Heart right ventricle (tissue), 16 donors: Measurements from ENCODE around the gene MUC4. TPM values are rescaled to one million over a fixed set of nuclear protein-coding genes. Genes with fewer than 3 reads are reported as not detected.
"Not testable (repeated sequence)": the region's sequence is repeated elsewhere in the genome, so short reads cannot be mapped to it uniquely, and the experiment has no call there.

Source experiments
- ATAC-seq, 8 donors: fragments of 200-7000 bp; cut with Tn5 transposase; one replicate each; pipeline ENCODE4 v1.9.1; 2020; ENCODE audit warnings: mild to moderate bottlenecking in 8 of 8, moderate library complexity in 8 of 8, moderate number of reproducible peaks in 1 of 8
- DNase-seq, 2 donors: peaks; one replicate each; pipeline ENCODE4 v3.0.0-alpha.2; 2020
- H3K27ac ChIP-seq, 10 donors: fragments of 200-600 bp; sonication (generic) in 2 of 10; one replicate each; pipeline versions ENCODE4 v1.5.0 to v1.8.0; 2020 to 2022; ENCODE audit warnings: mild to moderate bottlenecking in 3 of 10
- H3K27me3 ChIP-seq, 7 donors: fragments of 200-600 bp; one replicate each; pipeline ENCODE4 v1.8.0; 2021 to 2022; ENCODE audit warnings: mild to moderate bottlenecking in 2 of 7
- H3K36me3 ChIP-seq, 9 donors: fragments of 200-600 bp; sonication (generic) in 1 of 9; one replicate each; pipeline versions ENCODE4 v1.5.0 to v1.8.0; 2020 to 2022; ENCODE audit warnings: mild to moderate bottlenecking in 2 of 9
- H3K4me1 ChIP-seq, 9 donors: fragments of 200-600 bp; sonication (generic) in 1 of 9; one replicate each; pipeline versions ENCODE4 v1.5.0 to v1.8.0; 2020 to 2022; ENCODE audit warnings: mild to moderate bottlenecking in 4 of 9
- H3K4me3 ChIP-seq, 10 donors: fragments of 200-600 bp; sonication (generic) in 2 of 10; one replicate each; pipeline versions ENCODE4 v1.5.0 to v1.8.0; 2020 to 2022; ENCODE audit warnings: mild to moderate bottlenecking in 7 of 10, moderate library complexity in 2 of 10
- H3K9me3 ChIP-seq, 11 donors: fragments of 200-600 bp in 10 of 11; sonication (generic) in 2 of 11; one replicate each; pipeline versions ENCODE4 v1.5.0 to v1.8.0; 2013 to 2022; ENCODE audit warnings: mild to moderate bottlenecking in 2 of 11, control low read depth in 1 of 11, moderate library complexity in 1 of 11
- CTCF ChIP-seq, 9 donors: fragments of 200-600 bp; sonication (generic) in 2 of 9; IDR thresholded peaks; one replicate each; pipeline versions ENCODE4 v1.5.0 to v1.8.0; 2021 to 2022; ENCODE audit warnings: antibody characterized with exemption in 9 of 9, mild to moderate bottlenecking in 5 of 9, moderate library complexity in 1 of 9
- WGBS, 2 donors: extraction: QIAGEN DNeasy Blood & Tissue Kit; methylation state at CpG; one replicate each; pipeline ENCODE4 v1.1.7; 2013; ENCODE audit warnings: inconsistent platforms in 1 of 2; 5-methylcytosine and 5-hydroxymethylcytosine counted together
- intact Hi-C, 10 donors: fragments of 100-400 bp; cut with DNase I; formaldehyde crosslinking; loops; one replicate each; pipeline versions ENCODE4 v1.11.1 to v1.14.2; 2022
- polyA plus RNA-seq, 2 donors: library from polyadenylated mRNA; stranded (reverse); fragments of 200-250 nt; gene quantifications; one replicate each; pipeline ENCODE4 v1.2.3, GENCODE V29; 2013
- total RNA-seq, 10 donors: library from RNA; stranded (reverse); fragmentation: NEBNext Ultra II Directional in 3 of 10; extraction: Animal tissue kit (Norgen Biotek cat#: 25700) in 3 of 10; gene quantifications; one replicate each; pipeline versions ENCODE4 v1.2.1 to v1.2.4, GENCODE V29; 2021 to 2023
- donor health status: Arrhythmogenic right ventricular cardiomyopathy.
- donor health status: ischemic (EF 13 %, LVEDD 7.1; RV severe dilation, severe dysfunction).
- donor health status: healthy with polysubstance abuse.
- donor health status: DM: no; HTN: yes; CAD: no.
- donor health status: DM: no; HTN: no; CAD: no.
- donor health status: ischemic (EF 25% LVEDD 6.9; RV normal size, moderate dysfunction).
- donor health status: ischemic (EF 25% LVEDD 5.7; RV mildly dilated, moderate dysfunction).
- donor health status: healthy.
- donor health status: DM: yes; HTN: yes; CAD: no.
- donor health status: Ischemic cardiomyopathy.
- donor health status: ischemic (EF 35%, LVEDD 5.7; RV mildly dilated, moderate dysfunction).
- donor health status: nonischemic (EF 11% LVEDD 7.7; RV severe dilation, severe dysfunction).
- donor health status: DM: yes; HTN: yes; CAD: no.
- donor health status: PGD.
- donor health status: ischemic (EF 29% LVEDD 5.4; RV normal size, mild dysfunction).
- donor health status: nonischemic (EF 23%, LVEDD 6.1; RV moderate dilation, normal function).

MUC4 gene
- total and polyA plus RNA-seq, 12 donors, result 0.01 TPM; not detected in 11

DNA sequence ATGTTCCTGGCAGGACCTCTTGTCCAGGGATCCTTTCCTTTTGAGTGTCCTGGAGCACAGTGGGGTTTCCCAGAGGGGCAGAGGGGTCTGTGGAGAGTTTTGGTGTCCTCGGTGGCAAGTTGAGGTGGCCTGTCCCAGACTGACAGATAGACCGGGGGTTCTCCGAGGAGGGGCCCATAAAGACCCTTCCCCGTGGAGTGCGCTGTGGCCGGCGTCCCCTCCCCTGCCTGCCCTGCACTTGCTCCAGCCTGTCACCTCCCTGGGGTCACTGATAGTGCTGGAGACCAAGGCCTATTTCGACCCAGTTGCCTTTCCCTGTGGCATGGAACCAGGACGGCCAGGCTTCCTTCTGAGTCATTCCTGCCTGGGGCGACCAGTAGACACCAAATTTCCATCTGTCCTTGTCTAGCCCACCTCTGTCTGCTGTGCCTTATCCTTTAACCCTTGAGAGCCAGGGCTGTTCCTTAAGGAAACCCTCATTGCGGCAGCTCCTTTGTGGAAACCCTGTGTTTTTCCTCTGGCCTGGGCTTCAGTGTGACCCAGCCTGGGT, 2.9 kb downstream of the MUC4 start:
- Histone ChIP-seq H3K4me3 (no peak overlapping the region), H3K27ac (no peak overlapping the region), H3K27me3 (peaks cover 0 to 44% (median 26%) of the 10 kb centered on the region in 7 donors), H3K36me3 (no peaks in the 10 kb centered on the region), H3K4me1 (peaks cover 0 to 15% (median 3%) of the 10 kb centered on the region in 9 donors), H3K9me3 (no peaks in the 10 kb centered on the region)
- TF ChIP-seq CTCF (IDR thresholded peaks at IDR 0.05), result no peak
- 78 to 81% methylated on average over 11 of the region's 11 CpGs for WGBS, 2 donors
- ATAC-seq, result no peak
- intact Hi-C loops, result no loop called here
- no peak for DNase-seq

DNA sequence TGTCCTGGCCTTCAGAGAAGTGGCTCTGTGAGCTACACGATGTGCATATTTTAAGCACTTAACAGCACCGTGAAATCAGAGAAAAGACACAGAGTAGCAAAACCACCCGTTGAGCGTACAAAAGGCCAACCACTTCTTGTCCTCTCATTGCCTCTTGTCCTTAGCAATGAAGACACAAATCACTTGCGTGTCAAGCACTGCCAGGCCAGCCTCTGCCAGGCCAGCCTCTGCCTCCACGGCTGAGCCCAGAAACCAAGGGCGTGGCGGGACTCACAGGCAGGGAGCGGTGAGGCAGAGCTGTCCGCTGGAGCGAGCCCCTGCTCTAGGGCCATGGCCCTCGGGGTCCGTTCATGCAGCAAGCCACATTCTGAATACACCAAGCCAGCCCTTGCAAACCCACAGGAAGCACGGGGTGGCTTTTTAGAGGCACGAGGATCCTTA, 4.0 kb downstream of the MUC4 start:
- Histone ChIP-seq H3K9me3 (no peaks in the 10 kb centered on the region), H3K4me1 (peaks cover 0 to 18% (median 3%) of the 10 kb centered on the region in 9 donors), H3K36me3 (no peaks in the 10 kb centered on the region), H3K4me3 (no peak overlapping the region), H3K27ac (no peak overlapping the region), H3K27me3 (peaks cover 0 to 44% (median 20%) of the 10 kb centered on the region in 7 donors)
- ATAC-seq (no peak), DNase-seq (no peak)
- no peak for TF ChIP-seq CTCF (IDR thresholded peaks at IDR 0.05)
- intact Hi-C loops, result no loop called here
- WGBS, 2 donors, result 92 to 95% methylated on average over 15 of the region's 15 CpGs

- ATAC-seq, result no peak
- intact Hi-C loops, result no loop called here
- TF ChIP-seq CTCF (IDR thresholded peaks at IDR 0.05), result no peak
Measured at GRCh38 chr3:195806916-195807231, 4.9 kb downstream of the MUC4 start.

DNA sequence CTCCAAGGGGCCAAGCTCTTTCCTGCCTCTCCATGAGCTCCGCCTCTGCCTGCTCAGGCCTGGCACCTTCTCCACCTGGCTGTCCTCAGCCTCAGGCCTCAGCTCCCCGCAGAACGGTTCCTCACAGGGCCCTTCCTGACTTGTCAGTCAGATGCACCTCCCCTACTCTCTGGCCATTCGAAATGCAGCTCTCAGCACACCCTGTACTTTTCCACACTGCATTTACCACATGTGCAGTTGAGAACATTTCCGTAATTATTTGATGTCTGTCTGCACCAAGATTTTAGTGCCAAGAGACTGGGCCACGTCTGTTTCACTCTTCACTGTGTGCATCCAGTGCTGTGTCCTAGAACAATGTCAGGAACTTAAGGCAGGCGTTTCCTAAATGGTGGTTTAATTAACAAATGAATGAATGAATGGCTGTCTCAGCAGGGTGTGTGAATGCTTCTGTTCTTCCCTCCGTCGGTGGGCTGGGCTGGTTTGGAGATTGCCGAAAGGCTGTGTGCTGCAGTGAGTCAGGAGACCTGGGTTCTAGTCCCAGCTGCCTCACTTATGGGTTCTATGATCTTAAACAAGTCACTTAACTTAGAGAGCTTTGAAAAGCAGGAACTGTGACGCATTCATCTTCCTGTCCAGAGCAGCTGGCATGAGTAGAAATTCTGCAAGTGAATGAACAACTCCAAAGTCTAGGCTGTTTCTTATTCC, 5.4 kb downstream of the MUC4 start:
- Histone ChIP-seq H3K4me1 (peaks cover 0 to 24% (median 7%) of the 10 kb centered on the region in 9 donors), H3K4me3 (no peak overlapping the region), H3K27ac (peak overlapping the region in 1 of 10 donors; percentile 54), H3K27me3 (peaks cover 0 to 43% (median 13%) of the 10 kb centered on the region in 7 donors), H3K9me3 (no peaks in the 10 kb centered on the region), H3K36me3 (no peaks in the 10 kb centered on the region)
- intact Hi-C loops, result no loop called here
- no peak for TF ChIP-seq CTCF (IDR thresholded peaks at IDR 0.05)
- no peak for DNase-seq
- whole genome bisulfite sequencing, 2 donors, result 48 to 54% methylated on average over 11 of the region's 11 CpGs
- peak in 2 of 8 donors; percentile 8 to 49 for ATAC-seq

More at GRCh38 chr3:195806916-195807231, 4.9 kb downstream of the MUC4 start:
- Histone ChIP-seq H3K27me3 (peaks cover 0 to 44% (median 15%) of the 10 kb centered on the region in 7 donors), H3K4me1 (peaks cover 0 to 24% (median 7%) of the 10 kb centered on the region in 9 donors), H3K36me3 (no peaks in the 10 kb centered on the region), H3K9me3 (no peaks in the 10 kb centered on the region), H3K27ac (no peak overlapping the region), H3K4me3 (no peak overlapping the region)
- no peak for DNase-seq
- WGBS, 2 donors, result 95 to 97% methylated on average over 8 of the region's 8 CpGs

- WGBS, 2 donors, result 95 to 97% methylated on average over 5 of the region's 5 CpGs
- ATAC-seq, H3K9me3 ChIP-seq, intact Hi-C loops, DNase-seq, H3K36me3 ChIP-seq, H3K4me3 ChIP-seq: not testable (repeated sequence)
- H3K27me3 ChIP-seq, result peaks cover 0 to 40% (median 14%) of the 10 kb centered on the region in 7 donors
- H3K27ac ChIP-seq, result peak overlapping the region in 1 of 10 donors; percentile 54
- peaks cover 0 to 24% (median 7%) of the 10 kb centered on the region in 9 donors for H3K4me1 ChIP-seq
Measured at GRCh38 chr3:195805588-195805987, 6.1 kb downstream of the MUC4 start.
